GM12874 (cell line): ENCODE results near the gene G6PC3.

ENCODE experiments used
- TF ChIP-seq, protein P1 (sequence below): IDR thresholded peaks from 2 replicates; pipeline ENCODE4 v1.5.1; 2011; ENCODE audit warnings: low read depth, mild to moderate bottlenecking, control low read depth, low read length, moderate library complexity; ENCODE audit not compliant: insufficient read depth

G6PC3 gene

DNA sequence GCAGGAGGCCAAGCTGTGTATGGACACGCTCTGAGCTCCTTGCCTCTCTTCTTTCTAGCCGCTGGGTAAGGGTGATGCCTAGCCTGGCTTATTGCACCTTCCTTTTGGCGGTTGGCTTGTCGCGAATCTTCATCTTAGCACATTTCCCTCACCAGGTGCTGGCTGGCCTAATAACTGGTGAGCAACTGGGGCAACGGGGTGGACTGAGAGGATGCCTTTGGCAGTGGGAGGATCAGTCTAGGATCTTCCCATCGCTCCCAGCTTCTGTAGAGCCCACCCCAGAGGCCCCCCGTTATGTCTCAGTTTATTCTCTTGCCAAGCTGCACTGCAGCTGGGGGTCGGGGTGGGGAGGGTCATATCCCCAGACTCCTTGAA lies 4.4 kb downstream of the G6PC3 start:
- TF ChIP-seq, protein P1, sequence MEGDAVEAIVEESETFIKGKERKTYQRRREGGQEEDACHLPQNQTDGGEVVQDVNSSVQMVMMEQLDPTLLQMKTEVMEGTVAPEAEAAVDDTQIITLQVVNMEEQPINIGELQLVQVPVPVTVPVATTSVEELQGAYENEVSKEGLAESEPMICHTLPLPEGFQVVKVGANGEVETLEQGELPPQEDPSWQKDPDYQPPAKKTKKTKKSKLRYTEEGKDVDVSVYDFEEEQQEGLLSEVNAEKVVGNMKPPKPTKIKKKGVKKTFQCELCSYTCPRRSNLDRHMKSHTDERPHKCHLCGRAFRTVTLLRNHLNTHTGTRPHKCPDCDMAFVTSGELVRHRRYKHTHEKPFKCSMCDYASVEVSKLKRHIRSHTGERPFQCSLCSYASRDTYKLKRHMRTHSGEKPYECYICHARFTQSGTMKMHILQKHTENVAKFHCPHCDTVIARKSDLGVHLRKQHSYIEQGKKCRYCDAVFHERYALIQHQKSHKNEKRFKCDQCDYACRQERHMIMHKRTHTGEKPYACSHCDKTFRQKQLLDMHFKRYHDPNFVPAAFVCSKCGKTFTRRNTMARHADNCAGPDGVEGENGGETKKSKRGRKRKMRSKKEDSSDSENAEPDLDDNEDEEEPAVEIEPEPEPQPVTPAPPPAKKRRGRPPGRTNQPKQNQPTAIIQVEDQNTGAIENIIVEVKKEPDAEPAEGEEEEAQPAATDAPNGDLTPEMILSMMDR: no peak

DNA sequence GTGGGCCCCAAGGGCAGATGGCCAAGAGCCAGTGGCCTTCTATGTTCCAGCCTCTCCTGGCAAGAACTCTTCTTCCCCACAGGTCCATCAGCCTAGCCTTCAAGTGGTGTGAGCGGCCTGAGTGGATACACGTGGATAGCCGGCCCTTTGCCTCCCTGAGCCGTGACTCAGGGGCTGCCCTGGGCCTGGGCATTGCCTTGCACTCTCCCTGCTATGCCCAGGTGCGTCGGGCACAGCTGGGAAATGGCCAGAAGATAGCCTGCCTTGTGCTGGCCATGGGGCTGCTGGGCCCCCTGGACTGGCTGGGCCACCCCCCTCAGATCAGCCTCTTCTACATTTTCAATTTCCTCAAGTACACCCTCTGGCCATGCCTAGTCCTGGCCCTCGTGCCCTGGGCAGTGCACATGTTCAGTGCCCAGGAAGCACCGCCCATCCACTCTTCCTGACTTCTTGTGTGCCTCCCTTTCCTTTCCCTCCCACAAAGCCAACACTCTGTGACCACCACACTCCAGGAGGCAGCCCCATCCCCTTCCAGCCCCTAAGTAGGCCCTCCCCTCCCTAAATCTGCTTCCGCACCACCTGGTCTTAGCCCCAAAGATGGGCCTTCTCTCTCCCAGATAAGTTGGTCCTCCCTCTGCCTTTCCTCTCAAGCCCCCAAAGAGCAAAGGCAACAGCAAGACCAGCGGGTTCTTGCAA lies 5.2 kb downstream of the G6PC3 start:
- TF ChIP-seq, protein P1: no peak

DNA sequence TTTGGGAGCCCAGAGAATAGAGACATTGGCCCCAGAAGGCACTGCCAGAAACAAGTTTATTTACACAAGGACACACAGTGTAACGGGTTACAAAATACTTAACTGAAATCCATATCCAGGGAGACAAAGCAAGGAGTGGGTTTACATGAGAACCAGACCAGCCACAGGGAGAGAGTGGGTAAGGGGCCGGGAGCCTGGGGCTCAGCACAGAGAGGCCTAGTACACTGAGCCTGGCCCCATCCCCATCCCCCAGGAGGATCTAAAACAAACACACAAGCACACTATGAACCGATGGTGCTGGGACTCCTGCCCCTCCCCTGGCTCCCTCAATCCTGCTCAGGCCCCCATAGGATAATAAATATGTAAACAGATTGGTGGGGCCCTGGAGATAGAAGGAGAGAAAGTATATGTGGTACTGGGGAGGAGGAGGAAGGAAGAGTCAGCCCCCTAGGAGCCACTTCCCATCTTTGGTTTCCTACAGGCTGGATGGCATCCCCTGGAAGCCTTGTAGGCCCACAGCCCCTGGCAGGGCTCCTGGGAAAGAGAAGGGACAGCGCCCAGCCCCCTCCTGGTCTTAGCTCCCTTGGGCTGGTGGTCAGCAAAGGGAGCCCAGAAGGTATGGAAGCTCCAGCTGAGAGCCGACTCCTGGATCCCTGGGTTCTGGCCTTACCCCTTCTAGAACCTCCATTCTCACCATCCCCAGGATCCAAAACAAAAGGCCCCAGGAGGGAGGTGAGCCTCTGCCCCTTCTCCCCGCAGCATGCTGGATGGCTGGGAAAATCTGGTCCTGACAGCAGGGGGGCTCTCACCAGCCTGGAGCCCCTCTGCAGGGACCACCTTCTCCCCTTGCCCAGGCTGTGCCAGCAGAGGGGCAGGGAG lies 6.4 kb downstream of the G6PC3 start:
- TF ChIP-seq, protein P1: no peak

DNA sequence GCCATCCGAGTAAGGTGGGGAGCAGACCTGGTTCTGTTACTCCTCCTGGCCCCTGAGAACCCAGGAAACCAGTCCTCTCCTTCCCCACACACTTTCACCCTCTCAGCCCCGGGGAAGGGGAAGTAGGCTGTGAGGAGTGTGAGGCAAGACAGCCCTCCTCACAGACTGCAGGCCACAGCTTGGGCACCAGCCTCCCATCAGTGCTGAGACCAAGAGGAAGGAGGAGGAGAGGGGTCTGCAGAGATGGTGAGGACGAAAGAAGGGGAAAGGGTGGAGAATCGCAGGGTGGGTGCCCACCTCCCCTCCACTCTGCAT lies 7.0 kb downstream of the G6PC3 start:
- TF ChIP-seq, protein P1: no peak

DNA sequence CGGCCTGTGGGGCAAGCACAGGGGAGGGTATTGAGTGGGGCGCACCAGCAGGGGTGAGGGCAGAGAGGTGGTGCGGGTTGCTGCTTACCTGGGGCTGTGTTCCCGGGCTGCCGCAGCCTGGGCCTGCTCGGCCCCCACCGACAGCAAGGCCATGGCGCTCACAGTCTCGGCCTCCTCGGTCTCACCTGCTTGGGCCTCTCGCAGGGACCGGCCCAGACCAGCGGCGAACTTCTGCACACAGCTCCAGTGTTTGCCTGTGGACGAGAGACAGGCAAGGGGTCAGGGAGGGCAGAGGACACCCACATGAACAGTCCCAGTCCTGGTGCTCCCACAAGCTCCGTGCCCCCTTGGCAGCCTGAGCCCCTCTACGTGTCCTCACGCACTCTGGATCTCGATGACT lies 7.9 kb downstream of the G6PC3 start:
- TF ChIP-seq, protein P1: no peak

DNA sequence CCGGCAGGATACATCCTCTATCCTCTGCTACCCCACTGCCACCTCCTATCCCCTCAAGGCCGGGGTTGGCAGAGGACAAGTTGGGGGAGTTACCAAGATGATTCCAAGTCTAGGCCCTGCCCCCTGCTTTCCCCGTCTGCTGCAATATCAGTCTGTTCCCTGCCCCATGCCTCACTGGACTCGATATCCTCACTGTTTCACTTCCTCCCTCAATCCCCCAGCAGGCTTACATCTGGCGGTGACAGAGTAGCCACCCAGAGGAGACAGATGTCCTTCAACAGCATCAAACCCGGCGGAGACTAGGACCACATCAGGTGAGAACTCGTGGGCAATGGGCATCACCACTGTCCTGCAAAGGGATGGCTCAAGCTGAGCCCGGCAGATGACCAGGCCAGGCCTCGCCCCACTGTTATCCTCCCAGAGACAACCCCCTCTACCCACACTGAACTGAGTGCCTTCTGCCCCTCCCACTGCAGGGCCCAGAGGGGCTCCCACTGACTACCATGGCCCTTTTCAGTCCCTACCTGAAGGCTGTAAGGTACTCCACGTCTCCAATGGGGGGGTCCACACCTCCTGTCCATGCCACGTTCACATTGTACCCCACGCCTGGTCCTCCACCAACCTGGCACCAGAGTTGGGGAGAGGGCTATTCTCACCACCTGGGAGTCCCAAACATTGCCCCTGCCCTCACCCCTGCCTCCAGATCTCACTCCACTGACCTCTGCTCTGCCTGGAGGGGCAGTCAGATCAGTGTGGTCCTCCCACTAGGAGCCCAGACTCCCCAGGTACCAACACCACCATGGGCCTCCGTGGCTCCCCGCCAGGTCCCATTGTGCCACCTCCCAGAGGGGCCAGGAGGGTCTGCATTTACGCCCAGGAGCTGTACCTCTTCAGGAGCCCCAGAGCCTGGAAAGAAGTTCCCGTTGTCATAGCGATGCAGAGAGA lies 9.6 kb downstream of the G6PC3 start:
- TF ChIP-seq, protein P1: no peak

DNA sequence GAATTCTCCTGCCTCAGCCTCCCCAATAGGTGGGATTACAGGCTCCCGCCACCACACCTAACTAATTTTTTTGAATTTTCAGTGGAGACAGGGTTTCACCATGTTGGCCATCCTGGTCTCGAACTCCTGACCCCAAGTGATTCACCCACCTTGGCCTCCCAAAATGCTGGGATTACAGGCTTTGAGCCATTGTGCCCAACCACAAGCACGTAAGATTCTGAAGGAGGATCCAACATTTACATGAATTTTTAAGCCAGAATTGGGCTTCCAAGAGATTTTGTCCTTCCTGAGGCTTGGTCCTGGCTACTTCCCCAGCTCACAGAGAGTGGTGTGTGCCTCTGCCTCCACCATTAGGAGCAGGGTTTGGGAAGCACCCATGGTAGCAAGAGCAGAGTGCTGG lies 11.1 kb downstream of the G6PC3 start:
- TF ChIP-seq, protein P1: no peak
